Left lung (tissue), 10 donors: ENCODE results near the gene SORCS1. TPM values are rescaled to one million over a fixed set of nuclear protein-coding genes. Genes with fewer than 3 reads are reported as not detected.

Experiments
- ATAC-seq: fragments of 200-7000 bp; cut with Tn5 transposase; one replicate; pipeline ENCODE4 v1.9.1; 2020; ENCODE audit warnings: moderate library complexity
- DNase-seq, 4 donors: peaks; one replicate each; pipeline ENCODE4 v3.0.0-alpha.2; 2013 to 2020
- H3K27ac ChIP-seq, 2 donors: fragments of 200-600 bp; sonication (generic) in 1 of 2; one replicate each; pipeline versions ENCODE4 v1.5.0 to v1.8.0; 2020 to 2021
- H3K27me3 ChIP-seq, 2 donors: fragments of 200-600 bp; sonication (generic) in 1 of 2; one replicate each; pipeline versions ENCODE4 v1.5.0 to v1.8.0; 2020 to 2021
- H3K36me3 ChIP-seq, 2 donors: fragments of 200-600 bp; sonication (generic) in 1 of 2; one replicate each; pipeline versions ENCODE4 v1.5.0 to v1.8.0; 2020 to 2021
- H3K4me1 ChIP-seq, 2 donors: fragments of 200-600 bp; one replicate each; pipeline ENCODE4 v1.8.0; 2021
- H3K4me3 ChIP-seq, 2 donors: fragments of 200-600 bp; sonication (generic) in 1 of 2; one replicate each; pipeline versions ENCODE4 v1.5.0 to v1.8.0; 2020 to 2021; ENCODE audit warnings: mild to moderate bottlenecking in 1 of 2
- H3K9me3 ChIP-seq, 2 donors: fragments of 200-600 bp; sonication (generic) in 1 of 2; one replicate each; pipeline versions ENCODE4 v1.5.0 to v1.8.0; 2020 to 2021
- intact Hi-C, 2 donors: fragments of 100-400 bp; cut with DNase I; formaldehyde crosslinking; loops; one replicate each; pipeline versions ENCODE4 v1.11.2 to v1.14.2; 2022
- polyA plus RNA-seq, 6 donors: library from polyadenylated mRNA; unstranded; fragments of 120-200 nt; gene quantifications; one replicate each; pipeline ENCODE4 v1.2.1, GENCODE V29; 2013; ENCODE audit not compliant: insufficient read length in 6 of 6
- total RNA-seq, 2 donors: library from RNA; stranded (reverse); fragmentation: NEBNext Ultra II Directional; extraction: Animal tissue kit (Norgen Biotek cat#: 25700); gene quantifications; one replicate each; pipeline ENCODE4 v1.2.1, GENCODE V29; 2021
- TF ChIP-seq, protein P1 (sequence below), 2 donors: fragments of 200-600 bp; sonication (generic) in 1 of 2; IDR thresholded peaks; one replicate each; pipeline versions ENCODE4 v1.5.0 to v1.8.0; 2021; ENCODE audit warnings: antibody characterized with exemption in 2 of 2
- donor health status: DM: no; HTN: yes; CAD: no.
- donor health status: DM: no; HTN: no; CAD: no.

SORCS1 gene
- total and polyA plus RNA-seq, 8 donors: 0.03 to 0.72 (median 0.21) TPM

DNA sequence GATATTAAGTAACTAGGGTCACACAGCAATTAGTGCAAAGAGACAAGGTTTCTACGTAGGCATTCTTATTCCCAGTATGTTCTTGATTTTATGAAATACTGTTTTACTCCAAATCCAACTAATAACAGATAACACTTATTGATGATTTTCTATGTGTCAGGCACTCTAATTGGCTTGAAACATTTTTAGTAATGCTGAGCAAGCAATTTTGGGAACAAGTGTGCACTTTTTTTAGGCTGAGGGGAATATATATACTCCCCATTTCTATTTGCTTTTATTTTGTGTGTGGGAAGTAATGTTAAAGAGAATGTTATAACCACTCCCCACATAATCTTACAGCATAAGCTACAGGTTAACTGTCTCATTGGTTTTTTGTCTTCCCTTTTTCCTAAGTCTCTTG, 4.2 kb upstream of the SORCS1 start:
- intact Hi-C loops: no loop called here
- ATAC-seq: no peak

DNA sequence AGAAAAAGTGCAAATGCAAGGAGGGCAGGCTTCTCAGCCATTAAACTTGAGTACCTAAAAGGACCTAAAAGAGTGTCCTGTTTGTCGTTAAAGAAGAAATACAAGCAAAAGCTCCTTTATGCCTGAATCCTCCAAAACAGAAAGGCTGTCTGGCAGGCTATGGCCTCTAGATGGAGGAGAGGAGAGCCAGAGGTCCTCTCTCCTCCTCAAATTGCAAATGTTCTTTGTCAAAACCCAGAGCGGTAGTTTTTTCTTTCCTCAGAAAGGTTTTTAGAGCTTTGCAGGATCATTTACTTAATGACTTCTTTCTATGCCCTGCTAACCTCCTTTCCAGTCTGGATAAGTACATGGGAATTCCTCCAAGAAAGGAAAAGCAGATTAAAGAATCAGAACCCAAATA, 1.9 kb upstream of the SORCS1 start:
- intact Hi-C loops: no loop called here
- ATAC-seq (no peak), DNase-seq (no peak)
- Histone ChIP-seq H3K27me3 (peaks cover 33 to 74% of the 10 kb centered on the region in 2 donors), H3K9me3 (no peaks in the 10 kb centered on the region), H3K27ac (no peak overlapping the region), H3K36me3 (no peaks in the 10 kb centered on the region), H3K4me1 (no peaks in the 10 kb centered on the region), H3K4me3 (no peak overlapping the region)
- TF ChIP-seq, protein P1, sequence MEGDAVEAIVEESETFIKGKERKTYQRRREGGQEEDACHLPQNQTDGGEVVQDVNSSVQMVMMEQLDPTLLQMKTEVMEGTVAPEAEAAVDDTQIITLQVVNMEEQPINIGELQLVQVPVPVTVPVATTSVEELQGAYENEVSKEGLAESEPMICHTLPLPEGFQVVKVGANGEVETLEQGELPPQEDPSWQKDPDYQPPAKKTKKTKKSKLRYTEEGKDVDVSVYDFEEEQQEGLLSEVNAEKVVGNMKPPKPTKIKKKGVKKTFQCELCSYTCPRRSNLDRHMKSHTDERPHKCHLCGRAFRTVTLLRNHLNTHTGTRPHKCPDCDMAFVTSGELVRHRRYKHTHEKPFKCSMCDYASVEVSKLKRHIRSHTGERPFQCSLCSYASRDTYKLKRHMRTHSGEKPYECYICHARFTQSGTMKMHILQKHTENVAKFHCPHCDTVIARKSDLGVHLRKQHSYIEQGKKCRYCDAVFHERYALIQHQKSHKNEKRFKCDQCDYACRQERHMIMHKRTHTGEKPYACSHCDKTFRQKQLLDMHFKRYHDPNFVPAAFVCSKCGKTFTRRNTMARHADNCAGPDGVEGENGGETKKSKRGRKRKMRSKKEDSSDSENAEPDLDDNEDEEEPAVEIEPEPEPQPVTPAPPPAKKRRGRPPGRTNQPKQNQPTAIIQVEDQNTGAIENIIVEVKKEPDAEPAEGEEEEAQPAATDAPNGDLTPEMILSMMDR (IDR thresholded peaks at IDR 0.05): no peak

More for the DNA sequence above, 4.2 kb upstream of the SORCS1 start:
- Histone ChIP-seq H3K36me3 (no peaks in the 10 kb centered on the region), H3K27me3 (peaks cover 23 to 50% of the 10 kb centered on the region in 2 donors), H3K9me3 (no peaks in the 10 kb centered on the region), H3K4me1 (no peaks in the 10 kb centered on the region), H3K4me3 (no peak overlapping the region), H3K27ac (no peak overlapping the region)
- TF ChIP-seq, protein P1 (IDR thresholded peaks at IDR 0.05): no peak
- DNase-seq: no peak

DNA sequence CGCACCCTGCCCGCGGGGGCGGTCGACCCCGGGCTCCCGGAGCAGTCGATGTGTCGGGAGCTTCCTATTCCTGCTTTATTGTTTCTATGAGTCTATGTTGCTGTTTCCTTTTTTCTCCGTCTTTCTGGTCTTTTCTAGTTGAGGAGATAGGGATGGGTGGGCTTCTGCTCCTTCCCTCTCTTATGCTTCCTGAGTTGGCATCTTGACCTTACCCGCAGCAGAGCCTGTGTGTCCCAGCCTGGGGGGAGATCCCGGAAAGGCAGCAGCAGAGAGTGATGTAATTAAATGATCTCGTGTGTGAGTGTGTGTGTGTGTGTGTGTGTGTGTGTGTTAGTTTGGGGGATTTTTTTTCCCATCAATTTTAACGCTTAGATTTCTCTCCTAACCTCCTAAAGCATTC, 486 bp upstream of the SORCS1 start:
- Histone ChIP-seq H3K9me3 (no peaks in the 10 kb centered on the region), H3K4me1 (no peaks in the 10 kb centered on the region), H3K27me3 (peaks cover 33 to 80% of the 10 kb centered on the region in 2 donors), H3K36me3 (no peaks in the 10 kb centered on the region), H3K4me3 (no peak overlapping the region), H3K27ac (no peak overlapping the region)
- intact Hi-C loops: no loop called here
- ATAC-seq (no peak), DNase-seq (no peak)
- TF ChIP-seq, protein P1 (IDR thresholded peaks at IDR 0.05): no peak

DNA sequence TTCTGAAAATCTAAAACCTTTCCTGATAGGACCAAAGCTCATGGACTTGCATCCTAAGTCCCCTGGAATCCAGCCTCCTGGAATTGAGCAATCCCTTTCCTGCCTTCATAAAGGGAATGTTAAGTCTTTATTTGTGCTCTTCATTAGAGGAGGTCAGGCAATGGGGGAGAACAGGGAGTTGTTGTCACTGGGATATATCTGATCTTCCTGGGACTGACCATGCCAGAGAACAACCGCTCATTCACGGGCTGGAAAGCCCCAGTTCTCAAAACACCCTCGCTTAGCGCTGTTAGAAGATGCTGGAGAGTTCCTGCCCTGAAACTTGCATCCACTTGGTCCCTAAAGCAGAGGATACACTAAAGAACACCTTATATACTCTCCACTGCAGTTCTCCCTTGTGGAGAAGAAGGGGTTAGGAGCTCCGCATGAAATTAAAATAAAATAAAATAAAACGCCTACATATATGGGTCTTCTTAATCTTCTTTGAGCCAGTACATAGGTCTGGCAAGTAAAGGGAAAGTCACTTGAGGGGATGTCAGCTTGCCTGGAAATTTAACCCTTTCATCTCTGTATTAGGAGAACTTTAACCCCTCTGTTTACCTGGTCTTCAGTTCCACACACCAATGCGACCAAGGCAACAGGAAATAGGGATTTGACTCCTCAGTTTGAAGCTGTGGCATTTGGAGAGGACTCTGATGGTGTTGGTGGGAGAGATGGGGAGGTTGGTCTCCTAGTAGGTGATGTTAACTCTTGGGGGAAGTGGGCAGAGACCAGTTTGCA, 1.2 kb downstream of the SORCS1 start:
- DNase-seq (no peak), ATAC-seq (no peak)
- intact Hi-C loops: no loop called here
- no peaks in the 10 kb centered on the region for H3K4me1 ChIP-seq
- H3K4me3 ChIP-seq: no peak overlapping the region
- no peaks in the 10 kb centered on the region for H3K36me3 ChIP-seq
- H3K27ac ChIP-seq: no peak overlapping the region
- peaks cover 33 to 73% of the 10 kb centered on the region in 2 donors for H3K27me3 ChIP-seq
- TF ChIP-seq, protein P1 (IDR thresholded peaks at IDR 0.05): no peak
- H3K9me3 ChIP-seq: no peaks in the 10 kb centered on the region

DNA sequence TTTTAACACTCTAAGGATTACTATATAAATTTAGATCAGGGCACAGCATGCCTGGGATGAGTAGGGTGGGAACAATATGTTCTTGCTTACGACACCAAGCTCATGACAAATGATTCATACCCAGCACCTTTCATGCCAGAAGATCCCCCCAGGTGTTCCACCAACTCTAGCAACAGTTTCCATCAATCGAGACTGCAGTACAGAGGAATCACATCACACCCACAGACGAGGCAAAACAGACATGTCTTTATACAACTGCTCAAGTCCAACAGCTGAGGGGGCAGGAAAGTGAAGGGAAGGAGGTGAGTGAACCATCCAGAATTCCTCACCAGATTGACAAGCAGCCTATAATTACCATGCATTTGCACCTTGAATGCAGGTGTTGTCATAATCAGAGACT, 3.6 kb downstream of the SORCS1 start:
- no peaks in the 10 kb centered on the region for H3K9me3 ChIP-seq
- TF ChIP-seq, protein P1 (IDR thresholded peaks at IDR 0.05): no peak
- no peaks in the 10 kb centered on the region for H3K4me1 ChIP-seq
- H3K27ac ChIP-seq: no peak overlapping the region
- peaks cover 24 to 51% of the 10 kb centered on the region in 2 donors for H3K27me3 ChIP-seq
- ATAC-seq: no peak
- intact Hi-C loops: no loop called here
- no peak overlapping the region for H3K4me3 ChIP-seq
- DNase-seq: no peak
- H3K36me3 ChIP-seq: no peaks in the 10 kb centered on the region
